GM19438 (cell line): ENCODE data around the gene PHC2.

ENCODE experiments used
- ATAC-seq: cut with Tn5 transposase; IDR thresholded peaks from one replicate; pipeline ENCODE4 v1.9.1; 2021; ENCODE audit warnings: low read depth; ENCODE audit not compliant: unreplicated experiment

The PHC2 gene

DNA sequence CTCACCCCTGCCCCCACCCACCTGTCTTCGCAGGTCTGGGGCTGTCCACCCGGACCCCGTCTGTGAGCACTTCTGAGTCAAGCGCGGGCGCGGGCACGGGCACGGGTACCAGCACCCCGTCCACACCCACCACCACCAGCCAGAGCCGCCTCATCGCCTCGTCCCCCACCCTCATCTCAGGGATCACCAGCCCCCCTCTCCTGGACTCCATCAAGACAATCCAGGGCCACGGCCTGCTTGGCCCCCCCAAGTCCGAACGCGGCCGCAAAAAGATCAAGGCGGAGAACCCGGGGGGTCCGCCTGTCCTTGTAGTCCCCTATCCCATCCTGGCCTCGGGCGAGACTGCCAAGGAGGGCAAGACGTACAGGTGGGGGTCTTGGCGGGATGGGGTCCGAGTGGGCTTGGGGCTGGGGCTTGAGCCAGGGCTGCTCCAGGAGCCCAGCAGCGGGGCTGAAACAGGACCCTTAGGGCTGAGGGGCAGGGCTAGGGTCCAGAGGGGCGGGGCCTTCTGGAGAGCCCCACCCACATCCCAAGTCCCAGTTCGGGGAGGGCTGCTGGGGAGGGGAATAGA lies 150.7 kb downstream of the PHC2 start:
- no peak for ATAC-seq

DNA sequence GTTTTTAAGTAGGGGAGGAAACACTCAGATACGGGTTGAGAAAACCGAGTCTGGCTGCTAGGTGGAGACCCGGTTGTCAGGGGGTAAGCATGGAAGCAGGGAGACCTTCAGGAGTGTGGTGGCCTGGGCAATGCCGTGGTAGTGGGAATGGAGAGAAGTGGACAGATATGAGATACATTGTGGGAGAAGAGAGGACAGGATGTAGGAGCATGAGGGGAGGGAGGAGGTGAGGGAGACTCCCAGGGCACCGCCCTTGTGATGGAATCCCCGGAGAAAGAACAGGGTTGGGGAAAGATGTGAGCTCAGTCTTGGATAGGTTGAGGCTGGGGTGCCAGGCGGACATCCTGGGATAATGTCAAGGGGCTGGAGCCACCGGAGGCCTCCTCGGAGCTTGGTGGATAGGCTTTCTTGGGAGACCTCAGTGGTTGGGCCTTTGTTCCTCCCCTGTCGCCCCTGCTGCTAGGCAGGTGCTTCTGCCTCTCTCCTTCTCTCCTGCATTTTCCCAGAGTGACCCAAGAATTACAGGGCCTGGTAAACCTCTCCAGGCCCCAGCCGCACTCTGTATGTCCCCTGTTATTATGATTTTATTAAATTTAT lies 153.3 kb downstream of the PHC2 start:
- ATAC-seq = no peak

DNA sequence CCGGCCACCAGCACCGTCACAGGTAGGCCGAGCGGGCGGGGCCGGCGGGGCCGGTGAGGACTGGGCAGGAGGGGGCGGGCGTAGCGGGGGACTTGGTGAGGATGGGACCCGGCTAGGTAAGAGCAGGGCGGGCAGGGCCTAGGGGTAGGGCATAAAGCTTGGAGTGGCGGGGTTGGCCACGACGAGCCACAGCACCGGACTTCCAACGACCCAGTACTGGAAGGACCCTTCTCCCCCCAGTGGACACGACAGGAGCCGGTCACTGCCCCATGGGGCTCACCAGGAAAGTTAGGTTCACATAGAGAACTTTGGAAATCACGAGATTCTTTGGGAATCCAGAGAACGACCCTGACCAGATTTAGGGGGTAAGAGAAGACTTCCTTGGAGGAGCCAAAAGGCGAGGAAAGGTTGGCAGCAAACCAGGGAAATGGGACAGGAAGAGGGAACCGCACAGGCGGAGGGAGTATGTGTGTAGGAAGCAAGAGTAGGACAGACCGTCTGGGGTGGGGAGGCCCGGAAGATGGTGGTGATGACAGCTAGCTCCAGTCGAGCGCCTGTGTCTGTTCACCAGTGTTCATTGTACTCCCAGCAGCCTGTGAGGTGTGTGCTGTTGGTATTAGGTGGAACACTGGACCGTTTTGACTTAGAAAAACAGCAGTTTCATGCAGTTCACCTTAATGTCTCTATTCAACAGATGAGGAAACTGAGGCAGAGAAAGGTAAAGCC lies 154.2 kb downstream of the PHC2 start:
- no peak for ATAC-seq

DNA sequence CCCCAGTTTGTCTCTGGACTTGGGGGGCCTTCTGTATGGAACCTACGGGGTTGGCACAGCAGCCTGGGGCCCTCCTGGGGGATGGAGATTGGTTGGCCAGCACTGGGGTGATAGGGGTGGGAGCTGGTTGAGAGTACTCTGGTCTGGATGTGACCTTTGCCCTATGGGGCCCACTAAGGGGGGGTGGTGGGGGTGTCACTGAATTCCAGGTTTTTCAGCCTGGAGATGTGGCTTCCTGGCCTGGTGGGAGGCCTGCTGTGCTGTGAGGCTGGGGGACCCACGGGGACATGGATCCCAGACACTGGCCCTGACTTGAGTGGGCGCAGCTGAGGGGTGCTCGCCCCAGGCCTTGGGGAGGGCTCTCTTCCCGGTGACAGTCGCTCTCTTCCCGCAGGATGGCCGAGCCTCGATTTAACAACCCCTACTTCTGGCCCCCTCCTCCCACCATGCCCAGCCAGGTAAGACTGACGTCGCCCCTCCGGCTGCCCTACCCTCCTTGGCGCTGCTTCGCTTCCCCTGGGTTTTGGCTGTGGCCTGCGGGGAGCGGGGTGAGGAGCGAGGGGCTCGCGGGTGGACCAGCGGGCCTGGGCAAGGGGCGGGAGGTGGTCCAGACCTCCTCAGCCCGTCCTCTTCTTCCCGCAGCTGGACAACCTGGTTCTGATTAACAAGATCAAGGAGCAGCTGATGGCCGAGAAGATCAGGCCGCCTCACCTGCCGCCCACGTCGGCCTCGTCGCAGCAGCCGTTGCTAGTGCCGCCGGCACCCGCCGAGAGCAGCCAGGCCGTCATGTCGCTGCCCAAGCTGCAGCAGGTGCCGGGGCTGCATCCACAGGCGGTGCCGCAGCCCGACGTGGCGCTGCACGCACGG lies 155.0 kb downstream of the PHC2 start:
- ATAC-seq = no peak

DNA sequence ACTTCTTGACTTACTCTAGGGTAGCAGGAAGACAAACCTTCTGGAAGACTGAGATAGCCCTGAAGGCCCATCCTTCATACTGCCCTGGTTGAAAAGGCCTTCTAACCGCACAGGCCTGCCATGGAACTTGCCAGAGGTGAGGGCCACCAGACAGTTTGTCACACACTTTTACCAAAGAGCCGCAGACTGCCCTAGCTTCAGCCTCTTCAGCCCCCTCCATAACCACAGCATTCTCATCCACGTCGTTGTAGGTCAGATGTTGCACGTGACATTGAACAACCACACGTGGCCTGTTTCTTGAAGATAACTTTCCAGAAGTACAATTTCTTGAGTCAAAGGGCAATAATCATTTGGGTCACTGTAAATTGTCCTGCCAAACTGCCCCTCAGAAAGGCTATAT lies 155.7 kb downstream of the PHC2 start:
- ATAC-seq = no peak

DNA sequence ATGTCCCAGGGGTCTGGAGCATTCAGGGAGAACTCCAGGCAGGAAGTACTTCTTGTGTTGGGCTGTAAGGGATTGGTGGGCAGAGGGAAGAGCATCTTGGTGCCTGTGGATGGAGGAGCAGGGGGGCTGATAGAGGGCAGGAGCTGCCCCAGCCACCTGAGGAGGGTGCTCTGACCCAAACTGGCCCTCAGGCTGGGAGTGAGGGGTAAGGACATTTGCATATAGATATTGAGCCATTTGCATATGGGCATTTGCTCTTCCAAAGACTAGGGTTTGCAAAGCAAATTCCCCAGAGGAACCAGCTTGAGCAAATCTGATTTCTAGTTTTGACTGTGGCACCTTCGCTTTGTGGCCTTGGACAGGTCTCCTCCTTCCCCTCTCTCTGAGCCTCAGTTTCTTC lies 156.4 kb downstream of the PHC2 start:
- no peak for ATAC-seq

DNA sequence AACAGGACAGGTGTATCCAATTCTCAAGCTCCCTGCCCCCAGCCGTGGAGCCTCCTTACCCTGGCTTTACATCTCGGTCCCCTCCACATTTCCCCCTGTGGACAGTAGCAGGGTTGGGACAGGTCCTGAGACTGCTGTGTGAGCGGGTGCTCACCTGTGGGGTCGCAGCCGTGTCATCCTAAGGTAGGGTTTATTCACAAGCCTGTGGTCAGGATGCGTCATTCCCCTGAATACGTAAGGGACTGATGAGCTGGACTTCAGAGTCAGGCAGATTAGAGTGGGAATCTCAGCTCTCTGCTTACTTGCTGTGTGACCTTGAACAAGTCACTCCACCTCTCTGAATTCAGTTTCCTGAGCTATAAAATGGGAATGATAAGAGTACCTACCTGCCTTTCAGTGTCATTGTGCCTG lies 156.9 kb downstream of the PHC2 start:
- no peak for ATAC-seq
